Stomach (tissue), 9 donors: ENCODE results near the gene CCDC24. TPM values are rescaled to one million over a fixed set of nuclear protein-coding genes. Genes with fewer than 3 reads are reported as not detected.
A peak's percentile ranks its signal among the peaks of the same experiment; 100 is the strongest.

Experiments
- DNase-seq, 2 donors: peaks; one replicate each; pipeline versions ENCODE4 v3.0.0 to v3.0.0-alpha.2; 2013 to 2019
- H3K27ac ChIP-seq, 5 donors: fragments of 200-600 bp in 4 of 5; sonication (generic) in 4 of 5; one replicate each; pipeline ENCODE4 v1.5.1; 2013 to 2019; ENCODE audit warnings: mild to moderate bottlenecking in 1 of 5, moderate library complexity in 1 of 5
- H3K27me3 ChIP-seq, 3 donors: fragments of 200-600 bp; sonication (generic); one replicate each; pipeline ENCODE4 v1.5.1; 2017 to 2019; ENCODE audit warnings: mixed run types in 1 of 3
- H3K36me3 ChIP-seq, 4 donors: fragments of 200-600 bp; sonication (generic); 1 replicate in 3 of 4; 2 replicates in 1 of 4; pipeline ENCODE4 v1.5.1; 2016 to 2019
- H3K4me1 ChIP-seq, 4 donors: fragments of 200-600 bp; sonication (generic); one replicate each; pipeline ENCODE4 v1.5.1; 2016 to 2019
- H3K4me3 ChIP-seq, 4 donors: fragments of 200-600 bp; sonication (generic) in 3 of 4; one replicate each; pipeline ENCODE4 v1.5.1; 2016 to 2019; ENCODE audit warnings: mild to moderate bottlenecking in 1 of 4
- H3K9me3 ChIP-seq, 4 donors: fragments of 200-600 bp; sonication (generic); one replicate each; pipeline ENCODE4 v1.5.1; 2016 to 2019
- CTCF ChIP-seq, 7 experiments: fragments of 450-650 bp in 4 of 7; fragments of 200-600 bp in 3 of 7; sonication (generic) in 3 of 7; IDR thresholded peaks; one replicate each; pipeline ENCODE4 v1.5.1; 2016 to 2019; ENCODE audit warnings: antibody characterized with exemption in 7 of 7, control low read depth in 2 of 7, mild to moderate bottlenecking in 1 of 7
- EP300 ChIP-seq: sonication (generic); formaldehyde crosslinking; IDR thresholded peaks from one replicate; pipeline ENCODE4 v1.6.1; 2017; ENCODE audit warnings: antibody characterized with exemption
- POLR2A ChIP-seq, 4 donors: fragments of 450-650 bp; IDR thresholded peaks; one replicate each; pipeline ENCODE4 v1.6.1; 2016; ENCODE audit warnings: antibody characterized with exemption in 4 of 4, control low read depth in 2 of 4, mild to moderate bottlenecking in 1 of 4, moderate library complexity in 1 of 4
- POLR2AphosphoS5 ChIP-seq, 3 donors: sonication (generic); formaldehyde crosslinking; IDR thresholded peaks; one replicate each; pipeline ENCODE4 v1.6.1; 2016; ENCODE audit warnings: antibody characterized with exemption in 3 of 3
- WGBS, 5 donors: extraction: QIAGEN DNeasy Blood & Tissue Kit in 3 of 5; methylation state at CpG; one replicate each; pipeline versions ENCODE4 v1.1.5 to v1.1.7; 2013 to 2018; 5-methylcytosine and 5-hydroxymethylcytosine counted together
- intact Hi-C: fragments of 100-400 bp; cut with DNase I; formaldehyde crosslinking; loops from one replicate; pipeline ENCODE4 v1.15.1; 2023; ENCODE audit warnings: low total_unique reads
- polyA plus RNA-seq, 3 donors: library from polyadenylated mRNA; stranded (reverse); fragments of 200-250 nt; gene quantifications; one replicate each; pipeline ENCODE4 v1.2.3, GENCODE V29; 2013
- total RNA-seq, 5 donors: library from RNA; depleted of rRNA; stranded (reverse); fragments of >200 nt; gene quantifications; one replicate each; pipeline versions ENCODE4 v1.1.0 to v1.2.3, GENCODE V29; 2014 to 2016
- donor health status: healthy with polysubstance abuse.
- donor health status: Bipolar disorder and iron deficiency.
- donor health status: healthy.

Gene CCDC24
- total and polyA plus RNA-seq, 8 donors: 1.2 to 32.4 (median 10.7) TPM

GRCh38 chr1:44012404-44012803, 21.0 kb downstream of the CCDC24 start:
- Histone ChIP-seq H3K27ac (no peak overlapping the region), H3K36me3 (peaks cover 0 to 14% (median 5%) of the 10 kb centered on the region in 4 donors), H3K4me3 (no peak overlapping the region), H3K9me3 (no peaks in the 10 kb centered on the region), H3K27me3 (no peaks in the 10 kb centered on the region), H3K4me1 (peaks cover 0 to 4% (median 0%) of the 10 kb centered on the region in 4 donors)
- intact Hi-C loops: no loop called here
- TF ChIP-seq POLR2AphosphoS5 (IDR thresholded peaks at IDR 0.05) (no peak), POLR2A (IDR thresholded peaks at IDR 0.05) (no peak), CTCF (IDR thresholded peaks at IDR 0.05) (no peak), EP300 (no peak)
- DNase-seq: no peak
- WGBS, 5 donors: 24 to 67% (median 55%) methylated on average over 1 to 2 of the region's 2 CpGs

- Histone ChIP-seq H3K36me3 (peaks cover 0 to 20% (median 5%) of the 10 kb centered on the region in 4 donors), H3K4me3 (no peak overlapping the region), H3K9me3 (no peaks in the 10 kb centered on the region), H3K27me3 (no peaks in the 10 kb centered on the region), H3K4me1 (peaks cover 0 to 4% (median 0%) of the 10 kb centered on the region in 4 donors), H3K27ac (no peak overlapping the region)
- peak in 1 of 2 donors; percentile 61 for DNase-seq
- intact Hi-C loops: no loop called here
- 62 to 84% (median 72%) methylated on average over 13 of the region's 13 CpGs for WGBS, 5 donors
- TF ChIP-seq EP300 (no peak), POLR2A (IDR thresholded peaks at IDR 0.05) (no peak), CTCF (IDR thresholded peaks at IDR 0.05) (no peak), POLR2AphosphoS5 (IDR thresholded peaks at IDR 0.05) (no peak)
Observed at GRCh38 chr1:44012941-44013609, 21.7 kb downstream of the CCDC24 start.

GRCh38 chr1:44013949-44014348, 22.6 kb downstream of the CCDC24 start:
- TF ChIP-seq EP300: no peak
- no peak for TF ChIP-seq CTCF (IDR thresholded peaks at IDR 0.05)
- TF ChIP-seq POLR2A (IDR thresholded peaks at IDR 0.05): no peak
- no peak for TF ChIP-seq POLR2AphosphoS5 (IDR thresholded peaks at IDR 0.05)
- Histone ChIP-seq H3K36me3 (peaks cover 0 to 21% (median 3%) of the 10 kb centered on the region in 4 donors), H3K4me3 (no peak overlapping the region), H3K9me3 (no peaks in the 10 kb centered on the region), H3K4me1 (peaks cover 0 to 4% (median 0%) of the 10 kb centered on the region in 4 donors), H3K27ac (no peak overlapping the region), H3K27me3 (no peaks in the 10 kb centered on the region)
- no peak for DNase-seq
- whole genome bisulfite sequencing, 5 donors: 72 to 86% (median 79%) methylated on average over 4 to 5 of the region's 5 CpGs
- intact Hi-C loops: no loop called here

GRCh38 chr1:44014365-44015104, 23.1 kb downstream of the CCDC24 start:
- H3K27ac ChIP-seq: no peak overlapping the region
- H3K27me3 ChIP-seq: no peaks in the 10 kb centered on the region
- DNase-seq: no peak
- H3K36me3 ChIP-seq: peaks cover 0 to 17% (median 2%) of the 10 kb centered on the region in 4 donors
- WGBS, 5 donors: 65 to 70% (median 66%) methylated on average over 6 to 8 of the region's 8 CpGs
- no peaks in the 10 kb centered on the region for H3K9me3 ChIP-seq
- no peak overlapping the region for H3K4me3 ChIP-seq
- intact Hi-C loops: no loop called here
- peaks cover 0 to 4% (median 0%) of the 10 kb centered on the region in 4 donors for H3K4me1 ChIP-seq
- no peak for TF ChIP-seq CTCF (IDR thresholded peaks at IDR 0.05)
- no peak for TF ChIP-seq EP300
- no peak for TF ChIP-seq POLR2AphosphoS5 (IDR thresholded peaks at IDR 0.05)
- no peak for TF ChIP-seq POLR2A (IDR thresholded peaks at IDR 0.05)
